ENCODE results near the gene CSRNP3. TPM values are rescaled to one million over a fixed set of nuclear protein-coding genes. Genes with fewer than 3 reads are reported as not detected.

CSRNP3 gene
- total RNA-seq, 1 experiment from 2014 or later, result 1.3 TPM

- H3K4me1 ChIP-seq, result 0 out of 2 replicates have a peak, but pooled peaks cover 3% of the 10 kb centered on the region
- Mint-ChIP-seq H3K27ac (ENCODE audit: unreplicated experiment) (no peak overlapping the region), H3K4me1 (ENCODE audit: low read depth, unreplicated experiment) (no peaks in the 10 kb centered on the region), H3K4me3 (ENCODE audit: unreplicated experiment) (no peak overlapping the region), H3K27me3 (ENCODE audit: insufficient read depth, unreplicated experiment) (no peaks in the 10 kb centered on the region), H3K9me3 (ENCODE audit: unreplicated experiment) (no peaks in the 10 kb centered on the region), H3K36me3 (ENCODE audit: insufficient read depth, unreplicated experiment) (no peaks in the 10 kb centered on the region)
- H3K27me3 ChIP-seq (replicated peaks; ENCODE audit: control insufficient read depth, insufficient read depth, low read length), result no peaks in the 10 kb centered on the region
- intact Hi-C loops (cut with micrococcal nuclease; ENCODE audit: unreplicated experiment), result no loop called here
- DNase-seq, result no peak
- ChIA-PET CTCF (no interaction called here), POLR2A (no interaction called here)
- H3K36me3 ChIP-seq (ENCODE audit: control insufficient read depth, insufficient read depth, low read length), result no peaks in the 10 kb centered on the region
- no peak overlapping the region for H3K4me3 ChIP-seq (ENCODE audit: low read depth, low read length)
- BruUV-seq (replicated peaks), result no TSS peak
- 0 out of 2 replicates have a peak, but pooled peaks cover 1% of the 10 kb centered on the region for H3K9me3 ChIP-seq
- no peak for TF ChIP-seq CTCF (IDR thresholded peaks at IDR 0.05; ENCODE audit: insufficient read depth in 1 of 2, low read depth in 1 of 2, low read length in 1 of 2, severe bottlenecking in 1 of 2, unreplicated experiment in 1 of 2)
Observed at GRCh38 chr2:165596788-165597187, 127.3 kb downstream of the CSRNP3 start.

GRCh38 chr2:165601065-165601830 lies 131.8 kb downstream of the CSRNP3 start:
- no peaks in the 10 kb centered on the region for H3K9me3 Mint-ChIP-seq (ENCODE audit: unreplicated experiment)
- no peaks in the 10 kb centered on the region for H3K36me3 Mint-ChIP-seq (ENCODE audit: insufficient read depth, unreplicated experiment)
- intact Hi-C loops (cut with micrococcal nuclease; ENCODE audit: unreplicated experiment), result no loop called here
- TF ChIP-seq CTCF (IDR thresholded peaks at IDR 0.05; ENCODE audit: insufficient read depth in 1 of 2, low read depth in 1 of 2, low read length in 1 of 2, severe bottlenecking in 1 of 2, unreplicated experiment in 1 of 2), result no peak
- no peaks in the 10 kb centered on the region for H3K36me3 ChIP-seq (ENCODE audit: control insufficient read depth, insufficient read depth, low read length)
- H3K4me3 ChIP-seq (ENCODE audit: low read depth, low read length), result no peak overlapping the region
- ChIA-PET POLR2A (no interaction called here), CTCF (no interaction called here)
- H3K4me3 Mint-ChIP-seq (ENCODE audit: unreplicated experiment), result no peak overlapping the region
- BruUV-seq (replicated peaks), result no TSS peak
- H3K9me3 ChIP-seq, result no peaks in the 10 kb centered on the region
- no peaks in the 10 kb centered on the region for H3K27me3 Mint-ChIP-seq (ENCODE audit: insufficient read depth, unreplicated experiment)
- 0 out of 2 replicates have a peak, but pooled peaks cover 6% of the 10 kb centered on the region for H3K4me1 ChIP-seq
- H3K27ac Mint-ChIP-seq (ENCODE audit: unreplicated experiment), result no peak overlapping the region
- H3K4me1 Mint-ChIP-seq (ENCODE audit: low read depth, unreplicated experiment), result no peaks in the 10 kb centered on the region
- H3K27me3 ChIP-seq (replicated peaks; ENCODE audit: control insufficient read depth, insufficient read depth, low read length), result no peaks in the 10 kb centered on the region
- DNase-seq, result no peak

GRCh38 chr2:165601928-165602521 lies 132.5 kb downstream of the CSRNP3 start:
- BruUV-seq (replicated peaks), result no TSS peak
- no peaks in the 10 kb centered on the region for H3K4me1 Mint-ChIP-seq (ENCODE audit: low read depth, unreplicated experiment)
- H3K9me3 ChIP-seq, result no peaks in the 10 kb centered on the region
- no peak overlapping the region for H3K4me3 ChIP-seq (ENCODE audit: low read depth, low read length)
- no peaks in the 10 kb centered on the region for H3K27me3 Mint-ChIP-seq (ENCODE audit: insufficient read depth, unreplicated experiment)
- ChIA-PET POLR2A (no interaction called here), CTCF (no interaction called here)
- H3K36me3 Mint-ChIP-seq (ENCODE audit: insufficient read depth, unreplicated experiment), result no peaks in the 10 kb centered on the region
- no peak for TF ChIP-seq CTCF (IDR thresholded peaks at IDR 0.05; ENCODE audit: insufficient read depth in 1 of 2, low read depth in 1 of 2, low read length in 1 of 2, severe bottlenecking in 1 of 2, unreplicated experiment in 1 of 2)
- H3K4me1 ChIP-seq, result 0 out of 2 replicates have a peak, but pooled peaks cover 6% of the 10 kb centered on the region
- H3K36me3 ChIP-seq (ENCODE audit: control insufficient read depth, insufficient read depth, low read length), result no peaks in the 10 kb centered on the region
- no peak for DNase-seq
- no peak overlapping the region for H3K4me3 Mint-ChIP-seq (ENCODE audit: unreplicated experiment)
- no peaks in the 10 kb centered on the region for H3K9me3 Mint-ChIP-seq (ENCODE audit: unreplicated experiment)
- intact Hi-C loops (cut with micrococcal nuclease; ENCODE audit: unreplicated experiment), result no loop called here
- no peaks in the 10 kb centered on the region for H3K27me3 ChIP-seq (replicated peaks; ENCODE audit: control insufficient read depth, insufficient read depth, low read length)
- no peak overlapping the region for H3K27ac Mint-ChIP-seq (ENCODE audit: unreplicated experiment)

Data from Caco-2 (cell line).